HG02943 (cell line): Measurements from ENCODE around the gene ITGA8.

Source experiments
- ATAC-seq: cut with Tn5 transposase; IDR thresholded peaks from one replicate; pipeline ENCODE4 v1.9.1; 2021; ENCODE audit warnings: mild to moderate bottlenecking, low read depth, moderate library complexity; ENCODE audit not compliant: unreplicated experiment

ITGA8 gene

DNA sequence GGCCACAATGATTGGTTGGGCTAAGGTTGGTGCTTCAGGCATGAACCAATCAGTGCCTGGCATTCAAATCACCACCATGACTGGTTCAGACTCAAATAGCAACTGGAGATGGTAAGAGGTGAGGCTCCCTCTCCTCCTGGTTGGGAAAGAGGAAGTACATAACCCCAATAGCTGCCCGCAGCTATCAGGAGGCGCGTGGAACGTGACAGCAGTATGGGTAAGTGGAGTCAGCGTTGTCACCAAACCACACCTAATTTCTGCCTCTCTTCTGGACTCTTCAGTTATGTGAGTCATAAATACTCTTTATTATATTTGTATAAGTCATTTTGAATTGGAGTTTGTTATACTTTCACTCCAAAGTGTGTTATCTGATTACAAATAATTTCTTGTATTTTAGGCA is 17.9 kb upstream of the ITGA8 start:
- ATAC-seq = no peak

DNA sequence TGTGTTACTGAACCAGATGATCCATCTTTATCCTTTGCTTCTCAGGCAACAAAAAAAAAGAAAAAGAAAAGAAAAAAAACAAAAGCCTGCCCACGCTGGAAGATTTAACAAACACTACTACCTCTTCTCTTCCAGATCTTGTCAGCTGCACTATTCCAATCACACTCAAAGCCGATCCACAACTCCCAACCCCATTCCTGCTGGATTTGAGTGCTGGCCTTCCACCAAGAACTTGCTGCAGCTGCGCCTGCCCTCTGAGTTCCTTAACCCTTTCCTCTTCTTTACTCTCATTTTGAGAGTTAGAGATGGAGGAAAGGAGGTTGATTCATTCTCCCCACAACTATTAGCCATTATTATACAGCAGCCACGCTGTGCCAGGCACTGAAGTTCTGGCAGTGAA is 16.0 kb upstream of the ITGA8 start:
- ATAC-seq = no peak

DNA sequence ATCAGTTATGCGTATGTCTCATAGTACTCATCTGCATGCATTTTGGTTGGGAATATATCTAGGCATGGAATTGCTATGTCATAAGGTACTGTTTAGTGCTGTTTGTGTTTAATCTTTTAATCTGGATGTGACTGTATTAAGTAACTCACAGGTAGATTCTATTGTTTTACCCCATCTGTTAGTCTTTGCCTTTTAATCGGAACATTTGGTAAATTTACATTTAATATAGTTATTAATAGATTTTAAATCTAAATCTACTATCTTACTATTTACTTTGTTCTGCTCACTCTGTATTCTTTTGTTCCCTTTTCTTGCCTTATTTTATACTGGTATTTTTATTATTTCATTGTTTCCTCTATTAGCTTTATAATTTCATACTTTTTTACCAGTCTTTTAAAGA is 10.6 kb upstream of the ITGA8 start:
- ATAC-seq = no peak

DNA sequence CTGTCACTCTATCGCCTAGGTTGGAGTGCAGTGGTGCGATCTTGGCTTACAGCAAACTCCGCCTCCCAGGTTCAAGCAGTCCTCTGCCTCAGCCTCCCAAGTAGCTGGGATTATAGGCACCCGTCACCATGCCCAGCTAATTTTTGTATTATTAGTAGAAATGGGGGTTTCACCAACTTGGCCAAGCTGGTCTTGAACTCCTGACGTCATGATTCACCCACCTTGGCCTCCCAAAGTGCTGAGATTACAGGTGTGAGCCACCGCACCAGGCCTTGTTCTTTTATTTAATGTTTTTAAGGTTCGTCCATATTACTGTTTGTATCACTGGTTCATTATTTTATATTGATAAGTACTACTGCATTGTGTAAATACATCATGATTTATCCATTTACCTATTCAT is 10.2 kb upstream of the ITGA8 start:
- ATAC-seq = no peak

DNA sequence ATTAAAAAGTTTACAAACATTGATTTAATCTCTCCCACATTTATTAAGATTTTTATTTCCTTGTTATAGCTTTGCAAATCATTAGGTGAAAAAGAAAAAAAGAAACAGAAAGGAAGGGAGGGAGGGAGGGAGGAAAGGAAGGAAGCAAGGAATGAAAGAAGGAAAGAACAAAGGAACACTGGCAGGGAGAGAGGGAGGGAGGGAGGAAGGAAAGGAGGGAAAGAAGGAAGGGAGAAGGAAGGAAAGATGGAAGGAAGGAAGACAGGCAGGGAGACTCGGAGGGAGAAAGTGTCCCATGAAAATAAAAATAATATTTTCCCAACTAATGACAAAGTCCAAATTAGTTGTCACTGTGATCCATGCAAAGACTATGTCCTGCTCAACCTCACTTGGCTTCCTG is 6.3 kb upstream of the ITGA8 start:
- no peak for ATAC-seq

DNA sequence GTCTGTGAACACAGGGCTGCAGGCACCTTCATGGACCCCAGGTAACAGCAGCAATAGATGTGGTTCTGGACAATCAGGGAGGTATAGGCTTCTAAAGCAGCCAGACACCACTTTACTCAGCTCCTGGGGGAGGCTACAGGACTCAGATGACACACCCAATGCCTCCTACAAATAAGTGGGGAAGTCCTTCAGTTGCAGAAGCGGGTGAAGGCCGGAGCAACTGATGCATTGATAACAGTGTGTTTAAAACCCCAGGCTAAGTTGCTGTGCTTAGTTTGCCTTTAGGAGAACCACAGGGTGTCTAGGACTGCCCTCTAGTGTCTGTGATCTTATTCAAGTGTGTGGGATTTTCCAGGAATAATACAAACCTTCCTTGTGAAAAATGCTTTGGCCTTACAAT is 5.9 kb upstream of the ITGA8 start:
- ATAC-seq = no peak

DNA sequence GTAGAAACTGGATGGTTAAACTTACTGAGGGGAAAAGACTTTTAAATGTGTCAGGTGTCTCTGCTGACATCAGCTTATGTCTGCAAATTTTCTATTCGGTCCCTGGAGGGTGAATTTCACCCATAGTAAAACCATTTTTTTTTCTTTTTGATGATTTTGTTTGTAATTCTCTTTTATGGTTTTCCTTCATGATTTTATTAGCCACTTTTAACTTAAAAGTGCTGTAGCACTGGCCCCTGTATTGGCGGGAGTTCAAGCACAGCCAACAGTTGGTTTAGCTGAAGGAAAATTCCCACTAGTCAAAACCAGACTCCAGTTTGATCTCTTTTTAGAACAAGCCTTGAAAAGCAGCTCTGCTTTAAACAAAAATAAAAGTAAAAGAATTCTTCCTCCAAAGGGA is 5.0 kb upstream of the ITGA8 start:
- ATAC-seq = no peak

DNA sequence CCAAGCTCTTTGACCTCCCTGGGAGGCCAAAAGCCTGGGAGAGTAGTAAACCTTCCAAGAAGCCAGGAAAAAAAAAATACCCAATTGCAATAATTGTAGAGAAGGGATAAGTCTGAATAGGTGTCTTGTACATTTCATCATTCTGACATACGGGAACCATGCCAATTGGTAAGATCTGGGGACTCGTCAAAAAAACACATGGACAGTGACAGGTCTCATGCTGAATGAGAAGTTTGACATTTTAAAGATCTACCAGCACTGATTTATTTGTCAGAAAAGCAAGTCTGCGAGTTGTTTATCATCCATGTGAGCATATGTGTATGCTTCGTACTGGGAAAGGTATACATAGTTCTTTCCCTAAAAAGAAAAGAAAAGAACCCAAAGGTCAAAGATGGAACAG is 4.1 kb upstream of the ITGA8 start:
- no peak for ATAC-seq

DNA sequence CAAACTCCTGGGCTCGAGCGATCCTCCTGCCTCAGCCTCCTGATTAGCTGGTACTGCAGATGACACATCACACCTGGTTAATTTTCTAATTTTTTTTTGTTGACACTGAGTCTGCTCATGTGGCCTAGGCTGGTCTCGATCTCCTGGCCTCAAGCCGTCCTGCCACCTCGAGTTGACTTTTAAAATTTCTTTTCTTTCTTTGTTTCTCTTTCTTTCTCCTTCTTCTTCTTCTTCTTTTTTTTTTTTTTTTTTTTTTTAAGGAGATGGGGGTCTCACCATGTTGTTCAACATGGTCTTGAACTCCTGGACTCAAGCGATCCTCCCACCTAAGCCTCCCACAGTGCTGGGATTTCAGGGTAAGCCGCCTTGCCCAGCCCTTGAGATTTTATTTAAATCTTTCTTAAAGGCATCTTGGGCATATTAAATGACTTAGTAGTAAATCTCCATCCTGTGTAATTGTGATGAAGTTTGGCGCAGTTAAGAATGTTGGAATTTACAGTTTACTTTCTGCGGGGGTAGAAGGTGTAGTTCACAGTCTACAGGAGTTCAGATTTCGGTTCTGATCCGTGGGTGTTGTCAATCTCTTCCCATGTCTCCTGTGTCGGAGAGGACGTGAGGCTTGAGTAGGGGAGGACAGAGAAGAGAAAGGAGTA is 1.0 kb upstream of the ITGA8 start:
- ATAC-seq = no peak

DNA sequence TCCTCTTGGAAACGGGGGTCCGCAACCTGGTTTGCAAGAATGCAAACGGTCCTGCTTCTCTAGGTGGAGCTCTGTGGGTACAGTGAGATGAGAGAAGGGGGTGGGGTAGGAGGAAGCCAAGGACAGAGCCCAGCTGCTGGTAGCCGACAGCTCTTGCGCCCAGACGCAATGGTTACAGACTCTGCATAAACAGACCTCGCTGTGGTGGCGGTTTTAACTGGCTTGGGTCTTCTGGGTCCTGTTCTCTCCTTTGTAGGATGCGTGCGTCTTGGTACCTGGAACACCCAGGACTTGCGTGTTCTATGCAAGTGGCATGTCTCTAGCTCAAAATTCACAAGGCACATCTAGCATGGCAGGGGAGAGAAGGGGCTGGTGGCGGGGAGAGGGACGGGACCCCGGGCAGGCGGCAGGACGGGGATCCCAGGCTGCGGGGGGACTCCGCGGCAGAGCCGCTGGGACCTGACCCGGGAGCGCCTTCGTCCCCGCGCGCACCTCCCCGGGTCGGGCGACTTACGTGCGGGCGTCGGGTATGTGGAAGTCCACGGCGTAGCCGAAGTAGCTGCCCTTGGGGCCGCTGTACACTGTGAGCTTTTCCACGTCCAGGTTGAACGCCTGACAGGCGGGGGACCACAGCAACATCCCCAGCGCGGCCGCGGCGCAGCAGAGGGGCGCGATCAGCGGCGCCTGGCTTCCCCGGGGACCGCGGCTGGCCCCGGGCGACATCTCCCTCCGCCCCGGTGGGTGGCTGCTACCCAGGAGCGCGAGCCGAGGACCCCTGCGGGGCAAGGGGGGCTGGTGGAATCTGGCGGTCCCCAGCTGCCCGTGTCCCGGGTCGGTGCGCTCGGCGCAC is 448 bp downstream of the ITGA8 start:
- no peak for ATAC-seq

DNA sequence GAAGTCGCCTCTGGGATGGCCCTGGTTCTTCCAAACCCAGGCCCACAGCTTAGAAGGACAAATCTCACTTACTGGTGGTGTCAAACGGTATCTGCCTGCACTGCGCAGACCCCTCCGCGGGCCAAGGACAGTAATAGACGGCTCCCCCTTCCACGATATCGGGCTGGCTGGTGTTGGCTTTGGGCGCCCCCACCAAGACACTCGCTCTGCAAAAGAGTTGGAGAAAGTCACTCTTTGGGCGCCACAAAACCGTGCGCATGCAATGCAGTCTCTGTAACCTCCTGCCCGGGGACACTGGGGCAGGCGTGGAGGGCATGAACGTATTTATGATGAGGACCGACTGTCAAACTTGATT is 1.1 kb downstream of the ITGA8 start:
- no peak for ATAC-seq

DNA sequence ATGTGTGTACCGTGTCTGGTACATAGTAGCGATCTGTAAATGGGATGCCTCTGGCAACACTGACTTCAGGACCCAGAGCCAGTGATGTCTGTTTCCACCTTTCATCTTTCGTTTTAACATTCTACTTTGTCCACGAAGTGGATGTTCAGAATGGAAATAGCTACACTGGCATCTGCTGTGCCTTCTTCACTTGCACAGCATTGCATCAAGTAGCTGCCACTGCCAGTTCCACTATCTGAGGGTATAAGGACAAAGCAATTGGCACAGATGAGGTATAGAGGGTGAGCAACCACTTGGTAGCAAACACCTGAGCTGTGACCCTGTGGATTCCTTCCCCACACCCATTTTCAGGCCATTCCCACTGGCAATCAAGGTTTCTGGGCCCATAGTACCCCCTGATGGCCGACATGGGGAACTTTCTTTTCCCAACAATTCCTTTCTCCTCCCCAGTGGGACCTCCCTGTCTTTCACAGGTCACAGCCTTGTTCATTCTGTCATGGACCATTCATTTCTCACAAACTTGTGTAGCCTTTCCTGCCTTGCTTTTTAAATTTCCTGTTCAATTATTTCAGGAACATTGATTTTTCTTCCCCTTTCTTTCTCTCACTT is 4.0 kb downstream of the ITGA8 start:
- no peak for ATAC-seq

DNA sequence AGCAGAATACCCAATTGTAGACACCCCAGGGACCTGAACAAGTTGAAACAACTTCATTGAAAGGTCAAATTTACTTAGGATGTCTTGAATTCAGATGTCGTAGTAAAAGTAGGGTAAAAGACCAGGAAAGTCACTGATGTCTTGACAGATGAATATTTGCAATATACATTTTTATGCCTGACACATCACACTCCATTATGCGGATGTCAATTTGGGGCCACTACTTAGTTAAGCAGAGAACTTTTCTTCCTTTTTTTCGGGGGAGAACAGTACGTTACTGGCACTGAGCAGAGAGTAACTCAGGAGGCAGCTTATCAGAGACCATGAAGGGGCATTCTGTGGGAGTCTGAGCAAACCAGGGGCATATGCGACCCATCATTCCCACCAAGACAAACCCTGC is 4.9 kb downstream of the ITGA8 start:
- no peak for ATAC-seq

DNA sequence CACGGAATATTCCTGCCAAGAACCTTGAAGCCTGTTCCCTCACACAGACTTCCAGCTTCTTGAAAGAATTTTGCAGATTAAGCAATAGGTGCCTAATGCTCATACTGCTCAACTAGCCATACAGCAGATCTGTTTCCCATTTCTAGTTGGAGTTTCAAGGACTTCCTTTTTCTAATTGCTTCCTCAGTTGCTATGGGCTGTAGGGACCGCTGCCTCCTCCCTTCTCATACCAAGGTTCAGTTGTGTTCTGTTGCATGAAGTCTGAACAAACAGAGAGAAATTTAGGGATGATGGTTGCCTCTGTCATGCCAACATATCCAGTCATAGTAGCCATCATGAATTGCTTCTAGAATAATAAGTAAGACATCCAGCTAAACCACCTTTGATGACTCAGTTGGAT is 6.8 kb downstream of the ITGA8 start:
- ATAC-seq = no peak

DNA sequence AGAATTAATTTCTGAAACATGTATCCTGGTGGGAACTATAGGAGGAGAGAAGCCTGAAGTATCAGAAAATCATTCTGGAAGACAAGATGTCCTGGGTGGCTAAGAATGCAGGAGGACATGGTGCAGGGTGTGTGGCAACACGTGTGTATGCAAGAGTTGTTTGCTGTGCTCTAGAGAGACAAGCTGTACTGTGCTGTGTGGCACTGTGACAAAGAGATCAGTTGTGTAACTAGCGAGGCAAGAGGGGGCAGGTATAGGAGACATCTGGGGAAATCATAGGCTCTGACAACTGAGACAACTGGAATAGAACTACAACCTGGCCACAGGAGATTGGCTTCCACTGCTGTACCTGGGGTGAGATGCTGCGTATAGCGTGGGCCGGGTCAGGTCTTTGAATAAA is 9.3 kb downstream of the ITGA8 start:
- no peak for ATAC-seq

DNA sequence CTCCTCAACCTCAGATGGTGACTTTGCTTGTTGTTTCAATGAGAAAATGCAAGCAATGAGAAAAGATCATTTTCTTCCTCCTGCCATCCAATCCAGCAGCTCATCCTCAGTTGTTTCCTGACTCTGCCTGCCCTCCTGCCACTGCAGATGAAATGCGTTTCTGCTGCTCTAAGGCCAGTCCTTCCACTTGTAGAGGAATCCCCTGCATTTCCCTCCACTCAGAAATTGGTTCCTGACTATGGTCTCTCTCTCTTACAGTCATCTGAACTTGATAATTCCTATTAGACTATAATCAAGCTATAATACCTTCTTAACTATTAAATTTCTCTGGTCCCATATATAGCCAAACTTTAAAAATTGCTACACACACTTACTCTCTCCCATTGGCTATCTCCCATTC is 14.4 kb downstream of the ITGA8 start:
- ATAC-seq = no peak

DNA sequence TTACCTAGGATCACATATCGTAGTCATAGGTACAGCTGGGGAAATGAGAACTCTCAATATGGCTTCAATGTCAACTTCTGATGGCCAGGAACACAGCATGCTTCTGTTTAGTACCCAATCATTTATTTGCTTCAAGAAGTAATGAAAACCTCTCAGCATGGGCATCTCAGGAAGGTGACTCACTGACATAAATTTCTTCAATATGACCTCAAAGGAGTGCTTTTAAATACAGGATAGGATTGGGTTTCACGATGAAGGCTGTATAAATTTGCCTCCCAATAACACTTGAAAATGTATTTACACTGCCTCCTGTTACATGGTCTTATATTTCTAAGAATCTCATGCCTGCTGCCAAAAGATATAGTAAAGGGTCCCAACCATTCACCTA is 15.1 kb downstream of the ITGA8 start:
- no peak for ATAC-seq

DNA sequence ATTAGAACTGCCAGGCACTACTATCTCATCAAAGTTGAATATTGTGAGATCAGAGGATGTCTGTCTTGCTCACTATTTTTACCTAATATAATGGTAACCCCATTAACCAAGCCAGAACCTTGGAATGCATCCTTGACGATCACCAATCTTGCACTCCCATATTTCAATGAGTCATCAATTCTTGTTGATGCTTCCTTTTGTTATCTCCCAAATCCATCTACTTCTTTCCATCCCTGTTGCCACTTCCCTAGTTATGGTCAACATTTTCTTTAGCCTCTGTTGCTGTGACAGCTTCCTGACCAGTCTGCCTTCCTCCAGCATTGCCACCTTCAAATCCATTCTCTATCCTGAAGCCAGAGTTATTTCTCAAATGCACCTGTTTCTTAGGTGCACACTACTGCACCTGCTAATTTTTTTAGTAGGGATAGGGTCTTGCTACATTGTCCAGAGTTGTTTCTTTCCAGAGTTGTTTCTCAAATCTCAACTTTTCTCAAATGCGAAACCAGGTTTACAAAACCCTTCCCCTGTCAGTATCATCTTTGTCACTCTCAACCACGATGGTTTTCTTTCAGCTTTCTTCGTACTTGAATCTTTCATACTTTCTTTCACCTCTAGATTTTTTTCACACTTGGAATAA is 15.7 kb downstream of the ITGA8 start:
- ATAC-seq = no peak

DNA sequence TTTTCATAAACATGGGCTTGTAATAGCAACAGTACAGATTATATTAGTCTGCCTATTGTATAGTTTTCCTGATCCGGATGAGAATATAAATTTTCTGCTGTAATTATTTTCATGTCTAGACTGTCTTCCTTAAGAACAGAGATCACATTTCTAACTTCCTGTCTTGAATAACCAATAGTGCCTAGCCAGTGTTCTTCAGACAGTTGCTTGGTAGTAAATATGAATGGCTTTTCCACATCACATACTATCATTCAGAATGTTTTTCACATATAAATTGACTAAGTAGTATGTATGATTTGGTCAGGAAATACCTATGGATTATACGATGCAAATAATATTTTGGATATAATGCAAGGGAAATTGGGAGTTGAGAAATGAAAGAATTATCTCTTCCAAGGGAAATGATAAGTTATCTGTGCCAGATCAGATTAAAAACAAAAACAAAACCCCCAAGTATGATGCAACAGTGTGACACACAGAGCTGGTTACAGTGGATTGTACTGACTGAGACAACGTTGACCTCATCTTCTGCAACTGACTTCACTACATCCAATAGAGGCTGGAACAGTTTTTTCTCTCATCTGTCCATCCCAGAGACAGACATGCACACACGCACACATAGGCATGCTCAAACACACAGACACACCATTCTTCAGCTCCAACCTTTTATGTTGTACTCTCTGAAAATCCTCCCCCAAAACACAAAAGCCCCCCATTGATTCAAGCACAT is 16.4 kb downstream of the ITGA8 start:
- no peak for ATAC-seq

DNA sequence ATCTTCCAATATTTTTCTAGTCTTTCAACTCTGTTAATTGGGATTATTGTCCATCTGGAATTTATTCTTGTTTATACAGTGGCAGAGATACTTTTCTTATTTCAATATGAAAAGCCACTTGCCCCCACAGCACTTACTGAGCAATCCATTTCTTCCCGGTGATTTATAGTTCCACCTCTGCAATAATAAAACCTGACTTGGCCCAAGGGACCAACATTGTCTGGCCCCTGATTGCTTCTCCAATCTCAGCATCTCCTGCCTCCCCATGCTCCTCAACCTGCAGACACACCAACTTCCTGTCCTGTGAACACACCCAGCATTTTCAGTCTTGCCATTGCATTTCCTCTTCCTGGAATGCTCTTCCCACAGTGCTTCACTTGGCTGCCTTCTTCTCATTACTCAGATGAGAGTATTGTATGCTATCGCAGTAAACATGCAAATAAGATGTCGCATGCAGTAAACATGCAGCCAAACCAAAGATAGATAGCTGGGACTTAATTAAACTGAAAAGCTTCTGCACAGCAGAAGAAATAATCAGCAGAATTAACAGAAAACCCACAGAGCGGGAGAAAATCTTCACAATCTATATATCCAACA is 19.5 kb downstream of the ITGA8 start:
- no peak for ATAC-seq

DNA sequence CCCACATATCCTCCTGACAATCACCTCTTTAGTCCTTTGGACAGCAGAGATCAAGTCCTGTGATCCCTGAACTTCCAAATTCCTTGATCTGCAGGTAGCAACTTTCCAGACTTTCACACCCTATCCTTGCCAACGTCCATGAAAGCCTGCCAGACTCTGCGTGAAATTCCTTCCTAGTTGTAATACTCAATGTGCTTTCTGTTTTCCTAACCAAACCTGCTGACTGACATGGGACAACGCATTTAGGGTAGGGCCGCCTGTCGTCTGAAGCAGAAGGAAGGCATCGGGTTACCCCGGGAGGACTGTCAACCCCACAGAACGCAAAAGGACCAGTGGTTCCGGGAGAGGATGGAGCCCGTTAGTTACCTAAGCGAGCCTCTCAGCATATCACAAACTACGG is 23.9 kb downstream of the ITGA8 start:
- no peak for ATAC-seq
